Calu3 (cell line): ENCODE data around the gene TDRD9. TPM values are rescaled to one million over a fixed set of nuclear protein-coding genes. Genes with fewer than 3 reads are reported as not detected.

Source experiments
- BruUV-seq: library from RNA; stranded (reverse); fragments of 400-500 nt; replicated peaks from 2 replicates; lab custom pipeline; 2021; lab: Mats Ljungman, UMichigan
- CTCF ChIA-PET: fragments of 300-600 bp; sonication (Branson Sonifier 250); formaldehyde crosslinking; loops from one replicate; lab custom pipeline; 2022; ENCODE audit warnings: antibody characterized with exemption; lab: Charles Lee
- DNase-seq: peaks from one replicate; pipeline ENCODE4 v3.0.0; 2022
- H3K27ac Mint-ChIP-seq: one replicate; pipeline ENCODE4 v1.8.0; 2022; ENCODE audit warnings: mixed read lengths; ENCODE audit not compliant: unreplicated experiment
- H3K27me3 Mint-ChIP-seq: one replicate; pipeline ENCODE4 v1.8.0; 2022; ENCODE audit warnings: mixed read lengths; ENCODE audit not compliant: unreplicated experiment
- H3K36me3 Mint-ChIP-seq: one replicate; pipeline ENCODE4 v1.8.0; 2022; ENCODE audit warnings: mild to moderate bottlenecking, moderate library complexity, mixed read lengths; ENCODE audit not compliant: insufficient read depth, unreplicated experiment
- H3K4me1 Mint-ChIP-seq: one replicate; pipeline ENCODE4 v1.8.0; 2022; ENCODE audit warnings: mild to moderate bottlenecking, low read depth, mixed read lengths; ENCODE audit not compliant: unreplicated experiment
- H3K4me3 Mint-ChIP-seq: one replicate; pipeline ENCODE4 v1.8.0; 2022; ENCODE audit warnings: mild to moderate bottlenecking, low read depth, moderate library complexity, mixed read lengths; ENCODE audit not compliant: unreplicated experiment
- H3K9me3 Mint-ChIP-seq: one replicate; pipeline ENCODE4 v1.8.0; 2022; ENCODE audit warnings: low read depth, mixed read lengths; ENCODE audit not compliant: unreplicated experiment
- intact Hi-C: fragments of 100-400 bp; cut with micrococcal nuclease; formaldehyde crosslinking; loops from one replicate; pipeline ENCODE4 v1.10.0; 2022; ENCODE audit not compliant: unreplicated experiment
- total RNA-seq: library from RNA; stranded (reverse); gene quantifications from 2 replicates; pipeline ENCODE4 v1.2.3, GENCODE V29; 2022
- TF ChIP-seq, protein P1 (sequence below): fragments of 200-600 bp; IDR thresholded peaks from one replicate; pipeline ENCODE4 v1.8.0; 2022; ENCODE audit warnings: antibody characterized with exemption; ENCODE audit not compliant: unreplicated experiment

Gene TDRD9
- total RNA-seq, 1 experiment from 2014 or later: not detected

DNA sequence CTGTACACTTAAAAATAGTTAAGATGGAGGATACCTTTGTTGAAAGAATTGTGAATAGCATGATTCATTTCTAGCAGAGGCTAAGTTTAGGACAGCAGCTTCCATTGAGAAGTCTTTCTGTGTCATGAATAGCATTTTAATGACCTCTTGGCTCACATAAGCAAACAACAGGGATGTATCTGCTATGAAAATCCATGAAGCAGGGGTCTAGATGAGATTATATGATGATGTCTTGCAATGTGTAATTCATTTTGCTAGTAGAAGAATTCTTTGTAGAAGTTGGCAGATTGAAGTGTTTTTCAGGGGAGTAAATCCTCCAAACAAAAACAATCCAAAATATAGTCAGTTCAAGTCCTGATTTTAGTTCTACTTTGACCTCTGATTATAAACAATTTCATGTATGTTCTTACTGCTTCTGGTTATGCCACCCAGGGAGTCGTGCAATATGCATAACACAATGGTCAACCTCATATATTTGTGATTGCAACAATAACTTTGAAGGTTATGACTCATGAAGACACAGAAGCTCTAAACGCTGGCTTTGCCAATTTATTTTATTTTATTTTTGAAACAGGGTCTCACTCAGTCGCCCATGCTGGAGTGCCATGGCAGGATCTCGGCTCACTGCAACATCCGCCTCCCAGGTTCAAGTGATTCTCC, 21.0 kb downstream of the TDRD9 start:
- BruUV-seq: no TSS peak
- Mint-ChIP-seq H3K36me3 (no peaks in the 10 kb centered on the region), H3K27ac (no peak overlapping the region), H3K4me3 (no peak overlapping the region), H3K4me1 (no peaks in the 10 kb centered on the region), H3K27me3 (peaks cover 25% of the 10 kb centered on the region), H3K9me3 (peaks cover 1% of the 10 kb centered on the region)
- TF ChIP-seq, protein P1, sequence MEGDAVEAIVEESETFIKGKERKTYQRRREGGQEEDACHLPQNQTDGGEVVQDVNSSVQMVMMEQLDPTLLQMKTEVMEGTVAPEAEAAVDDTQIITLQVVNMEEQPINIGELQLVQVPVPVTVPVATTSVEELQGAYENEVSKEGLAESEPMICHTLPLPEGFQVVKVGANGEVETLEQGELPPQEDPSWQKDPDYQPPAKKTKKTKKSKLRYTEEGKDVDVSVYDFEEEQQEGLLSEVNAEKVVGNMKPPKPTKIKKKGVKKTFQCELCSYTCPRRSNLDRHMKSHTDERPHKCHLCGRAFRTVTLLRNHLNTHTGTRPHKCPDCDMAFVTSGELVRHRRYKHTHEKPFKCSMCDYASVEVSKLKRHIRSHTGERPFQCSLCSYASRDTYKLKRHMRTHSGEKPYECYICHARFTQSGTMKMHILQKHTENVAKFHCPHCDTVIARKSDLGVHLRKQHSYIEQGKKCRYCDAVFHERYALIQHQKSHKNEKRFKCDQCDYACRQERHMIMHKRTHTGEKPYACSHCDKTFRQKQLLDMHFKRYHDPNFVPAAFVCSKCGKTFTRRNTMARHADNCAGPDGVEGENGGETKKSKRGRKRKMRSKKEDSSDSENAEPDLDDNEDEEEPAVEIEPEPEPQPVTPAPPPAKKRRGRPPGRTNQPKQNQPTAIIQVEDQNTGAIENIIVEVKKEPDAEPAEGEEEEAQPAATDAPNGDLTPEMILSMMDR: no peak
- DNase-seq: no peak
- intact Hi-C loops: no loop called here
- CTCF ChIA-PET: interaction anchor here (0.6 kb wide), 1 partner anchor 71 kb away, joined by 5 read pairs; no protein-coding TSS in a partner anchor

DNA sequence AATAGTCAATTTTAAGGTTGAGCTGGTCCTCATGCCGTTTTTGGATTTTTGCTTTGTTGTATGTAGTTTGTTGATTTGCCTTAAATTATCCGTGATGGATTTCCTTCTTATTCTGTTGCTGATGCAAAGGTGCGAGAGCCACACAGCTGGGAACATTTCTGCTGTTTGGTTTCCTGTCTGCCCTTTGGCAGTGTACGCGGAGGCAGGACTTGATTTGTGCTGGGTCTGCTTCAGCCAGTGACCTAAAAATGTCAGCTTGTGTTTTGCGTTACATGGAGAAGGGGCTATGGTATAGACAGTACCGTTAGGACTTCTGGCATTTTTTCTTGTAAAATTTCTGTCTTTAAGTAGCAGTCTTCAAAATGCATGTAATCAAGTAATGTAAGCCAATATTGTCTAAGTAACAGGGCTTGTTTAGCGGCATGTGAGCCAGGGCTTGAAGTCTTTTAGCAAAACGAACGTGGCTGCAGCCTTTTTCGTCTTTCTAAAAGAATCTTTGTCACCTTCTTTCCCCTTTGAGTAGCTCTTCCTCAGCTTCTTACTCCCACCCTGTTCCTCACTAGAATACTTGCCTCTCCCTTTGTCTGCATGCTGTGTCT, 32.3 kb downstream of the TDRD9 start:
- Mint-ChIP-seq H3K27ac (no peak overlapping the region), H3K4me3 (no peak overlapping the region), H3K4me1 (no peaks in the 10 kb centered on the region), H3K36me3 (no peaks in the 10 kb centered on the region), H3K27me3 (peaks cover 15% of the 10 kb centered on the region), H3K9me3 (no peaks in the 10 kb centered on the region)
- no TSS peak for BruUV-seq
- CTCF ChIA-PET: interaction anchor here (0.7 kb wide), 1 partner anchor 34 kb away, joined by 3 read pairs; no protein-coding TSS in a partner anchor
- no peak for DNase-seq
- intact Hi-C loops: no loop called here
- TF ChIP-seq, protein P1: no peak

DNA sequence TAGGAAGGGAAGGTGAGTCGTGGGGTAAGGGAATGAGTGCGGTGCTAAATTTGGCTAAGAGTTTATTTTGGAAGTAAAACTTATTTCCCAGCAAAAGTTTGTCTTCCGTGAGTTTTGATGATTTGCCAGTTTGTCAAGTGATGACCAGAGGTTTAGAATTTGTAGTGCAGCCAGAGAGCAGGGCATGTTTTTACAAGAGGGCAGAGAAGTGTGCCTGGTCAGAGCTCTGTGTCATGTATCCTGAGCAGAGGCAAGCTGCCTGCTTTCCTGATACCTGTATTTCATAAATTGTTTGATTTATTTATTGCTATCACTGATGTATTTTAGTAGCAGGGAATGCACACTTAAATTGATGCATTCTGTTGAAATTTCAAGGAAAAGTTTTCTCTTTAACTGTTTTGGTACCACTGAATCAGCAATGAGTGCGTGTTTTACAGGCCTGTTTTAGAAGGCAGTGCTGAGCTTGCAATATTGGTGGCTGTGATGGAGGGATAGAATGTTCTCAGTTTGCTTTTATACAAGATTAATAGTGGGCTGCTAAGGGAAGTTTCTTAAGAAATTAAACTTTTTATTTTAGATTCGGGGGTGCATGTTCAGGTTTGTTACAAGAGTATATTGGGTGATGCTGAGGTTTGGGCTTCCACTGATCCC, 33.8 kb downstream of the TDRD9 start:
- intact Hi-C loops: no loop called here
- CTCF ChIA-PET: no interaction called here
- H3K36me3 Mint-ChIP-seq: no peaks in the 10 kb centered on the region
- no peak for DNase-seq
- no peak overlapping the region for H3K27ac Mint-ChIP-seq
- H3K27me3 Mint-ChIP-seq: peaks cover 15% of the 10 kb centered on the region
- BruUV-seq: no TSS peak
- no peaks in the 10 kb centered on the region for H3K4me1 Mint-ChIP-seq
- TF ChIP-seq, protein P1: no peak
- no peak overlapping the region for H3K4me3 Mint-ChIP-seq
- no peaks in the 10 kb centered on the region for H3K9me3 Mint-ChIP-seq

DNA sequence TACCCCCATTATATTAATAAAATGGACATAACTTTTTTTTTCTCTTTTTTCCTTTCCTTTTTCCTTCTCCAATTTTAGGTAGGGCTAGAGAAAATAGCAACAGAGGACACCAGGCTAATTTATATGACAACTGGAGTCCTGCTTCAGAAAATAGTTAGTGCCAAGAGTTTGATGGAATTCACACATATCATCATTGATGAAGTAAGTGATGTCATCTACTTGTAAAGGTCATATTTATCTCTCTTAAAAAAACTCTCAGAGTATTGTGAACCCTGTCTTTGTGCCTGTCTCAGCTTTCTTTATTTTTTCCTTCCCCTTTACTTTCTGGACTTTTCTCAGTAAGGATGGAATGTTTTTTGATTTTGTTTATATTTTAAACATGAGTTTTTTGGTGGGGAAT, 38.4 kb downstream of the TDRD9 start:
- Mint-ChIP-seq H3K9me3 (no peaks in the 10 kb centered on the region), H3K27ac (no peak overlapping the region), H3K36me3 (no peaks in the 10 kb centered on the region), H3K4me1 (no peaks in the 10 kb centered on the region), H3K27me3 (peaks cover 6% of the 10 kb centered on the region), H3K4me3 (no peak overlapping the region)
- no peak for DNase-seq
- intact Hi-C loops: no loop called here
- CTCF ChIA-PET: no interaction called here
- no TSS peak for BruUV-seq
- TF ChIP-seq, protein P1: no peak
